H1 (cell line): ENCODE results near the gene CAVIN1. TPM values are rescaled to one million over a fixed set of nuclear protein-coding genes. Genes with fewer than 3 reads are reported as not detected.
A peak's percentile ranks its signal among the peaks of the same experiment; 100 is the strongest.

Experiments
- CHD2 ChIP-seq: IDR thresholded peaks from 2 replicates; pipeline ENCODE4 v1.6.1; 2012; ENCODE audit warnings: low read length, improper control_type of control experiment
- EZH2 ChIP-seq: fragments of 200-600 bp; sonication (generic); IDR thresholded peaks from 2 replicates; pipeline ENCODE4 v1.7.1; 2012; ENCODE audit warnings: low read depth, mild to moderate bottlenecking, moderate library complexity, low read length, inconsistent platforms; ENCODE audit not compliant: severe bottlenecking
- MAX ChIP-seq: IDR thresholded peaks from 2 replicates; pipeline ENCODE4 v1.6.1; 2012; ENCODE audit warnings: inconsistent platforms
- RBBP5 ChIP-seq: IDR thresholded peaks from 2 replicates; pipeline ENCODE4 v1.7.1; 2012; ENCODE audit warnings: low read depth, mild to moderate bottlenecking, inconsistent platforms, low read length, moderate library complexity, borderline replicate concordance
- TCF12 ChIP-seq: IDR thresholded peaks from 2 replicates; pipeline ENCODE4 v1.6.1; 2011; ENCODE audit warnings: low read depth, mild to moderate bottlenecking, low read length
- polyA plus RNA-seq, 7 experiments: library from polyadenylated mRNA; depleted of rRNA in 3 of 7; stranded (reverse) in 5 of 7; unstranded in 2 of 7; fragments of >200 nt in 5 of 7; fragments of 200-250 nt in 2 of 7; gene quantifications; 1 replicate in 5 of 7; 2 replicates in 1 of 7; 4 replicates in 1 of 7; pipeline versions ENCODE4 v1.2.1 to v1.2.3, GENCODE V29; 2011 to 2013; ENCODE audit warnings: missing spikeins in 2 of 7, mixed read lengths in 2 of 7
- total RNA-seq: library from RNA; stranded (reverse); fragmentation: NEBNext Ultra II Directional; extraction: Animal tissue kit (Norgen Biotek cat#: 25700); gene quantifications from 2 replicates; pipeline ENCODE4 v1.2.1, GENCODE V29; 2021
- TF ChIP-seq, protein P1 (sequence below): fragments of 300-600 bp; sonication (generic); IDR thresholded peaks from 2 replicates; pipeline ENCODE4 v1.7.1; 2012; ENCODE audit warnings: low read length, moderate library complexity, mild to moderate bottlenecking, inconsistent platforms; ENCODE audit not compliant: insufficient replicate concordance

The CAVIN1 gene
- total and polyA plus RNA-seq, 2 of the 8 experiments (the other 6 are each of a cell fraction or from before 2014, with no cell fraction given) = 16.2 to 41.6 TPM

- TF ChIP-seq, protein P1, sequence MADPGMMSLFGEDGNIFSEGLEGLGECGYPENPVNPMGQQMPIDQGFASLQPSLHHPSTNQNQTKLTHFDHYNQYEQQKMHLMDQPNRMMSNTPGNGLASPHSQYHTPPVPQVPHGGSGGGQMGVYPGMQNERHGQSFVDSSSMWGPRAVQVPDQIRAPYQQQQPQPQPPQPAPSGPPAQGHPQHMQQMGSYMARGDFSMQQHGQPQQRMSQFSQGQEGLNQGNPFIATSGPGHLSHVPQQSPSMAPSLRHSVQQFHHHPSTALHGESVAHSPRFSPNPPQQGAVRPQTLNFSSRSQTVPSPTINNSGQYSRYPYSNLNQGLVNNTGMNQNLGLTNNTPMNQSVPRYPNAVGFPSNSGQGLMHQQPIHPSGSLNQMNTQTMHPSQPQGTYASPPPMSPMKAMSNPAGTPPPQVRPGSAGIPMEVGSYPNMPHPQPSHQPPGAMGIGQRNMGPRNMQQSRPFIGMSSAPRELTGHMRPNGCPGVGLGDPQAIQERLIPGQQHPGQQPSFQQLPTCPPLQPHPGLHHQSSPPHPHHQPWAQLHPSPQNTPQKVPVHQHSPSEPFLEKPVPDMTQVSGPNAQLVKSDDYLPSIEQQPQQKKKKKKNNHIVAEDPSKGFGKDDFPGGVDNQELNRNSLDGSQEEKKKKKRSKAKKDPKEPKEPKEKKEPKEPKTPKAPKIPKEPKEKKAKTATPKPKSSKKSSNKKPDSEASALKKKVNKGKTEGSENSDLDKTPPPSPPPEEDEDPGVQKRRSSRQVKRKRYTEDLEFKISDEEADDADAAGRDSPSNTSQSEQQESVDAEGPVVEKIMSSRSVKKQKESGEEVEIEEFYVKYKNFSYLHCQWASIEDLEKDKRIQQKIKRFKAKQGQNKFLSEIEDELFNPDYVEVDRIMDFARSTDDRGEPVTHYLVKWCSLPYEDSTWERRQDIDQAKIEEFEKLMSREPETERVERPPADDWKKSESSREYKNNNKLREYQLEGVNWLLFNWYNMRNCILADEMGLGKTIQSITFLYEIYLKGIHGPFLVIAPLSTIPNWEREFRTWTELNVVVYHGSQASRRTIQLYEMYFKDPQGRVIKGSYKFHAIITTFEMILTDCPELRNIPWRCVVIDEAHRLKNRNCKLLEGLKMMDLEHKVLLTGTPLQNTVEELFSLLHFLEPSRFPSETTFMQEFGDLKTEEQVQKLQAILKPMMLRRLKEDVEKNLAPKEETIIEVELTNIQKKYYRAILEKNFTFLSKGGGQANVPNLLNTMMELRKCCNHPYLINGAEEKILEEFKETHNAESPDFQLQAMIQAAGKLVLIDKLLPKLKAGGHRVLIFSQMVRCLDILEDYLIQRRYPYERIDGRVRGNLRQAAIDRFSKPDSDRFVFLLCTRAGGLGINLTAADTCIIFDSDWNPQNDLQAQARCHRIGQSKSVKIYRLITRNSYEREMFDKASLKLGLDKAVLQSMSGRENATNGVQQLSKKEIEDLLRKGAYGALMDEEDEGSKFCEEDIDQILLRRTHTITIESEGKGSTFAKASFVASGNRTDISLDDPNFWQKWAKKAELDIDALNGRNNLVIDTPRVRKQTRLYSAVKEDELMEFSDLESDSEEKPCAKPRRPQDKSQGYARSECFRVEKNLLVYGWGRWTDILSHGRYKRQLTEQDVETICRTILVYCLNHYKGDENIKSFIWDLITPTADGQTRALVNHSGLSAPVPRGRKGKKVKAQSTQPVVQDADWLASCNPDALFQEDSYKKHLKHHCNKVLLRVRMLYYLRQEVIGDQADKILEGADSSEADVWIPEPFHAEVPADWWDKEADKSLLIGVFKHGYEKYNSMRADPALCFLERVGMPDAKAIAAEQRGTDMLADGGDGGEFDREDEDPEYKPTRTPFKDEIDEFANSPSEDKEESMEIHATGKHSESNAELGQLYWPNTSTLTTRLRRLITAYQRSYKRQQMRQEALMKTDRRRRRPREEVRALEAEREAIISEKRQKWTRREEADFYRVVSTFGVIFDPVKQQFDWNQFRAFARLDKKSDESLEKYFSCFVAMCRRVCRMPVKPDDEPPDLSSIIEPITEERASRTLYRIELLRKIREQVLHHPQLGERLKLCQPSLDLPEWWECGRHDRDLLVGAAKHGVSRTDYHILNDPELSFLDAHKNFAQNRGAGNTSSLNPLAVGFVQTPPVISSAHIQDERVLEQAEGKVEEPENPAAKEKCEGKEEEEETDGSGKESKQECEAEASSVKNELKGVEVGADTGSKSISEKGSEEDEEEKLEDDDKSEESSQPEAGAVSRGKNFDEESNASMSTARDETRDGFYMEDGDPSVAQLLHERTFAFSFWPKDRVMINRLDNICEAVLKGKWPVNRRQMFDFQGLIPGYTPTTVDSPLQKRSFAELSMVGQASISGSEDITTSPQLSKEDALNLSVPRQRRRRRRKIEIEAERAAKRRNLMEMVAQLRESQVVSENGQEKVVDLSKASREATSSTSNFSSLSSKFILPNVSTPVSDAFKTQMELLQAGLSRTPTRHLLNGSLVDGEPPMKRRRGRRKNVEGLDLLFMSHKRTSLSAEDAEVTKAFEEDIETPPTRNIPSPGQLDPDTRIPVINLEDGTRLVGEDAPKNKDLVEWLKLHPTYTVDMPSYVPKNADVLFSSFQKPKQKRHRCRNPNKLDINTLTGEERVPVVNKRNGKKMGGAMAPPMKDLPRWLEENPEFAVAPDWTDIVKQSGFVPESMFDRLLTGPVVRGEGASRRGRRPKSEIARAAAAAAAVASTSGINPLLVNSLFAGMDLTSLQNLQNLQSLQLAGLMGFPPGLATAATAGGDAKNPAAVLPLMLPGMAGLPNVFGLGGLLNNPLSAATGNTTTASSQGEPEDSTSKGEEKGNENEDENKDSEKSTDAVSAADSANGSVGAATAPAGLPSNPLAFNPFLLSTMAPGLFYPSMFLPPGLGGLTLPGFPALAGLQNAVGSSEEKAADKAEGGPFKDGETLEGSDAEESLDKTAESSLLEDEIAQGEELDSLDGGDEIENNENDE = no peak
- TF ChIP-seq CHD2 = peak; percentile 40; the same call in 1 of the 2 replicates
- TF ChIP-seq MAX = 0 out of 2 replicates have a peak, but pooled peaks have one; percentile 2
- TF ChIP-seq TCF12 = 0 out of 2 replicates have a peak, but pooled peaks have one; percentile 22
- TF ChIP-seq EZH2 = no peak
- TF ChIP-seq RBBP5 = no peak
These were observed at the start of gene CAVIN1 (continued) for GRCh38 chr17:42422958-42423712.
